ENCODE measurements around the gene GCC1.

DNA sequence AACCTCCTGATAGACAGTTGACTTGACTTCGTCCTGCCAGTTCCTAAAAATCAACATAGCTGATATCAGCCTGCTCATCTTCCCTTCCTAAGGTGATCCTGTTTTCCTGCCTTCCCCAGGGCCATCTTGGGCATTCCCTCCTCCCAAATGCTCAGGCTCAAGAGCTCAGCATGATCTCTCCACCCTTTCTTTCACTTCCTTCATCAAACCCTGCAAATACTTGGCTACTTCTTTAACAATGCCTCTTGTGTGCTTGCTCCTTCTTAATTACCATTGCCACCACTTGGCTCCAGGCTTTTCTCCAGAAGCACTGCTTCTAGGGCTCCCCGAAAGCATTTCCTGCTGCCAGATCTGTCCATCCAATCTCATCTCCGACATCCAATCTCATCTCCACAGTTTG lies 15.5 kb upstream of the GCC1 start:
- TF ChIP-seq, protein P1, sequence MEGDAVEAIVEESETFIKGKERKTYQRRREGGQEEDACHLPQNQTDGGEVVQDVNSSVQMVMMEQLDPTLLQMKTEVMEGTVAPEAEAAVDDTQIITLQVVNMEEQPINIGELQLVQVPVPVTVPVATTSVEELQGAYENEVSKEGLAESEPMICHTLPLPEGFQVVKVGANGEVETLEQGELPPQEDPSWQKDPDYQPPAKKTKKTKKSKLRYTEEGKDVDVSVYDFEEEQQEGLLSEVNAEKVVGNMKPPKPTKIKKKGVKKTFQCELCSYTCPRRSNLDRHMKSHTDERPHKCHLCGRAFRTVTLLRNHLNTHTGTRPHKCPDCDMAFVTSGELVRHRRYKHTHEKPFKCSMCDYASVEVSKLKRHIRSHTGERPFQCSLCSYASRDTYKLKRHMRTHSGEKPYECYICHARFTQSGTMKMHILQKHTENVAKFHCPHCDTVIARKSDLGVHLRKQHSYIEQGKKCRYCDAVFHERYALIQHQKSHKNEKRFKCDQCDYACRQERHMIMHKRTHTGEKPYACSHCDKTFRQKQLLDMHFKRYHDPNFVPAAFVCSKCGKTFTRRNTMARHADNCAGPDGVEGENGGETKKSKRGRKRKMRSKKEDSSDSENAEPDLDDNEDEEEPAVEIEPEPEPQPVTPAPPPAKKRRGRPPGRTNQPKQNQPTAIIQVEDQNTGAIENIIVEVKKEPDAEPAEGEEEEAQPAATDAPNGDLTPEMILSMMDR (IDR thresholded peaks at IDR 0.05) = no peak
- TF ChIP-seq POLR2AphosphoS5 (IDR thresholded peaks at IDR 0.05) (no peak), POLR2A (IDR thresholded peaks at IDR 0.05) (no peak)

Data from sigmoid colon (tissue), 4 donors.